HG03039 (cell line): ENCODE data around the gene CYBC1.
"Not testable (repeated sequence)": the region's sequence is repeated elsewhere in the genome, so short reads cannot be mapped to it uniquely, and the experiment has no call there.

Experiments used
- ATAC-seq: cut with Tn5 transposase; IDR thresholded peaks from one replicate; pipeline ENCODE4 v1.9.1; 2021; ENCODE audit warnings: mild to moderate bottlenecking, moderate library complexity; ENCODE audit not compliant: unreplicated experiment

Gene CYBC1

GRCh38 chr17:82435601-82436583 lies 14.7 kb downstream of the CYBC1 start:
- ATAC-seq = no peak

- no peak for ATAC-seq
These were observed 15.4 kb downstream of the CYBC1 start for GRCh38 chr17:82435103-82435502.

GRCh38 chr17:82434216-82434565 lies 16.4 kb downstream of the CYBC1 start:
- no peak for ATAC-seq

GRCh38 chr17:82433560-82434215 lies 16.9 kb downstream of the CYBC1 start:
- no peak for ATAC-seq

GRCh38 chr17:82432017-82432416 lies 18.5 kb downstream of the CYBC1 start:
- no peak for ATAC-seq

GRCh38 chr17:82429824-82430223 lies 20.7 kb downstream of the CYBC1 start:
- no peak for ATAC-seq

- no peak for ATAC-seq
These were observed 22.0 kb downstream of the CYBC1 start for GRCh38 chr17:82428546-82428945.

GRCh38 chr17:82424863-82425159 lies 25.7 kb downstream of the CYBC1 start:
- ATAC-seq = no peak

- no peak for ATAC-seq
These were observed 26.3 kb downstream of the CYBC1 start for GRCh38 chr17:82424001-82424862.

GRCh38 chr17:82419540-82419939 lies 31.0 kb downstream of the CYBC1 start:
- ATAC-seq = no peak

- peak; percentile 63 for ATAC-seq
These were observed 32.3 kb downstream of the CYBC1 start, which contains the start of the genes HEXD and OGFOD3 for GRCh38 chr17:82418001-82418986. Gene HEXD, plus strand, starts transcription at chr17:82418347. Its CDS starts 1,453 bp downstream, at chr17:82419800. Gene OGFOD3, minus strand, starts transcription at chr17:82418586. Its CDS starts 101 bp downstream, at chr17:82418485.

- no peak for ATAC-seq
These were observed 33.8 kb downstream of the CYBC1 start for GRCh38 chr17:82416771-82417170.

GRCh38 chr17:82416264-82416663 lies 34.3 kb downstream of the CYBC1 start:
- ATAC-seq = no peak

GRCh38 chr17:82415786-82416185 lies 34.8 kb downstream of the CYBC1 start:
- no peak for ATAC-seq

GRCh38 chr17:82415336-82415735 lies 35.2 kb downstream of the CYBC1 start:
- ATAC-seq = no peak

GRCh38 chr17:82414548-82415281 lies 35.8 kb downstream of the CYBC1 start:
- no peak for ATAC-seq

GRCh38 chr17:82412535-82413520 lies 37.7 kb downstream of the CYBC1 start:
- ATAC-seq = no peak

- not testable (repeated sequence) for ATAC-seq
These were observed 38.5 kb downstream of the CYBC1 start for GRCh38 chr17:82412081-82412480.
